Type B pancreatic cell (in vitro differentiated cells): Measurements from ENCODE around the gene TMEM234. TPM values are rescaled to one million over a fixed set of nuclear protein-coding genes. Genes with fewer than 3 reads are reported as not detected.

Experiments used
- DNase-seq: peaks from one replicate; pipeline ENCODE4 v3.0.0; 2021; ENCODE audit warnings: mixed read lengths; ENCODE audit not compliant: unreplicated experiment; ENCODE audit errors: extremely low spot score
- H3K27ac Mint-ChIP-seq: 2 replicates; pipeline ENCODE4 v1.8.0; 2021; ENCODE audit warnings: mild to moderate bottlenecking, mixed read lengths
- H3K27me3 Mint-ChIP-seq: 2 replicates; pipeline ENCODE4 v1.8.0; 2021; ENCODE audit warnings: mixed read lengths
- H3K36me3 Mint-ChIP-seq: 2 replicates; pipeline ENCODE4 v1.8.0; 2021; ENCODE audit warnings: mixed read lengths
- H3K4me1 Mint-ChIP-seq: one replicate; pipeline ENCODE4 v1.8.0; 2021; ENCODE audit warnings: mixed read lengths; ENCODE audit not compliant: unreplicated experiment
- H3K4me3 Mint-ChIP-seq: 2 replicates; pipeline ENCODE4 v1.8.0; 2021; ENCODE audit warnings: mild to moderate bottlenecking, mixed read lengths
- H3K9me3 Mint-ChIP-seq: 2 replicates; pipeline ENCODE4 v1.8.0; 2021; ENCODE audit warnings: mixed read lengths
- total RNA-seq: library from RNA; stranded (reverse); gene quantifications from 2 replicates; pipeline ENCODE4 v1.2.1, GENCODE V29; 2021; ENCODE audit warnings: low replicate concordance
- TF ChIP-seq, protein P1 (sequence below): fragments of 200-600 bp; sonication (generic); conservative IDR thresholded peaks from 2 replicates; pipeline ENCODE4 v1.5.0; 2021; ENCODE audit warnings: antibody characterized with exemption, mild to moderate bottlenecking

Gene TMEM234
- total RNA-seq, 1 donor from 2014 or later = 35.4 TPM

GRCh38 chr1:32208891-32209328, 13.2 kb downstream of the TMEM234 start, which contains the start of gene DCDC2B:
TSS of gene DCDC2B (plus strand) at chr1:32209089. CDS start at chr1:32209094, 5 bp downstream.
- no peaks in the 10 kb centered on the region for H3K36me3 Mint-ChIP-seq
- peak within 1 kb of the TSS; percentile 14 for H3K4me3 Mint-ChIP-seq
- peaks cover 8% of the 10 kb centered on the region for H3K4me1 Mint-ChIP-seq
- TF ChIP-seq, protein P1, sequence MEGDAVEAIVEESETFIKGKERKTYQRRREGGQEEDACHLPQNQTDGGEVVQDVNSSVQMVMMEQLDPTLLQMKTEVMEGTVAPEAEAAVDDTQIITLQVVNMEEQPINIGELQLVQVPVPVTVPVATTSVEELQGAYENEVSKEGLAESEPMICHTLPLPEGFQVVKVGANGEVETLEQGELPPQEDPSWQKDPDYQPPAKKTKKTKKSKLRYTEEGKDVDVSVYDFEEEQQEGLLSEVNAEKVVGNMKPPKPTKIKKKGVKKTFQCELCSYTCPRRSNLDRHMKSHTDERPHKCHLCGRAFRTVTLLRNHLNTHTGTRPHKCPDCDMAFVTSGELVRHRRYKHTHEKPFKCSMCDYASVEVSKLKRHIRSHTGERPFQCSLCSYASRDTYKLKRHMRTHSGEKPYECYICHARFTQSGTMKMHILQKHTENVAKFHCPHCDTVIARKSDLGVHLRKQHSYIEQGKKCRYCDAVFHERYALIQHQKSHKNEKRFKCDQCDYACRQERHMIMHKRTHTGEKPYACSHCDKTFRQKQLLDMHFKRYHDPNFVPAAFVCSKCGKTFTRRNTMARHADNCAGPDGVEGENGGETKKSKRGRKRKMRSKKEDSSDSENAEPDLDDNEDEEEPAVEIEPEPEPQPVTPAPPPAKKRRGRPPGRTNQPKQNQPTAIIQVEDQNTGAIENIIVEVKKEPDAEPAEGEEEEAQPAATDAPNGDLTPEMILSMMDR = no peak
- DNase-seq = no peak
- H3K27me3 Mint-ChIP-seq = no peaks in the 10 kb centered on the region
- H3K9me3 Mint-ChIP-seq = no peaks in the 10 kb centered on the region
- H3K27ac Mint-ChIP-seq = peak within 1 kb of the TSS; percentile 77

GRCh38 chr1:32208469-32208868, 13.7 kb downstream of the TMEM234 start:
- peaks cover 8% of the 10 kb centered on the region for H3K4me1 Mint-ChIP-seq
- peak overlapping the region; percentile 14 for H3K4me3 Mint-ChIP-seq
- H3K36me3 Mint-ChIP-seq = no peaks in the 10 kb centered on the region
- H3K9me3 Mint-ChIP-seq = no peaks in the 10 kb centered on the region
- DNase-seq = no peak
- TF ChIP-seq, protein P1 = no peak
- no peaks in the 10 kb centered on the region for H3K27me3 Mint-ChIP-seq
- peak overlapping the region; percentile 77 for H3K27ac Mint-ChIP-seq

GRCh38 chr1:32205401-32206370, 16.5 kb downstream of the TMEM234 start, which contains the start of gene IQCC:
TSS of gene IQCC (plus strand) at chr1:32205671. CDS start at chr1:32205682, 11 bp downstream.
- no peaks in the 10 kb centered on the region for H3K27me3 Mint-ChIP-seq
- no peaks in the 10 kb centered on the region for H3K36me3 Mint-ChIP-seq
- peaks cover 22% of the 10 kb centered on the region for H3K4me1 Mint-ChIP-seq
- H3K9me3 Mint-ChIP-seq = no peaks in the 10 kb centered on the region
- TF ChIP-seq, protein P1 = peak; percentile 1
- peak within 1 kb of the TSS; percentile 83 for H3K27ac Mint-ChIP-seq
- H3K4me3 Mint-ChIP-seq = peak within 1 kb of the TSS; percentile 92
- peak; percentile 89 for DNase-seq

DNA sequence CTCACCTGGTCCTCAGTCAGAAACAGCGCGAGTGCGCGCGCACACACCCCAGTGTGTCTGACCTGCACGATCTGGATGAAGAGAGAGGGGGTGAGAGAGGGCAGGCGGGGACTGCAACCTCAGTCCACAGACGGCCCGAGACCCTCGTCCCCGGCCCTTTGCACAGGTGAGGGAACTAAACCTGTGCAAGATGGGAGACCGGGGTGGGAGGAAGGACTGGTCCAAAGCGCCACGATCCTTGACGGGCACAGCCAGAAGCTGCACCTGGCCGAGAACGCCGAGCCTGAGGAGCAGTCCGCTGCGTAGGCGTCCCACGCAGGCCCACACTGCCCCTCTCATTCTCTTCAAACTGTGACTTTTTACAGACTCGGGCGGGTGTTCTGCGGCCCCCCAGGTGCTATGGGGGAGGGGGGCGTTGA, 17.2 kb downstream of the TMEM234 start:
- TF ChIP-seq, protein P1 = no peak
- Mint-ChIP-seq H3K9me3 (no peaks in the 10 kb centered on the region), H3K27me3 (no peaks in the 10 kb centered on the region), H3K36me3 (no peaks in the 10 kb centered on the region), H3K4me3 (peak overlapping the region; percentile 92), H3K4me1 (peaks cover 26% of the 10 kb centered on the region), H3K27ac (peak overlapping the region; percentile 83)
- DNase-seq = no peak

DNA sequence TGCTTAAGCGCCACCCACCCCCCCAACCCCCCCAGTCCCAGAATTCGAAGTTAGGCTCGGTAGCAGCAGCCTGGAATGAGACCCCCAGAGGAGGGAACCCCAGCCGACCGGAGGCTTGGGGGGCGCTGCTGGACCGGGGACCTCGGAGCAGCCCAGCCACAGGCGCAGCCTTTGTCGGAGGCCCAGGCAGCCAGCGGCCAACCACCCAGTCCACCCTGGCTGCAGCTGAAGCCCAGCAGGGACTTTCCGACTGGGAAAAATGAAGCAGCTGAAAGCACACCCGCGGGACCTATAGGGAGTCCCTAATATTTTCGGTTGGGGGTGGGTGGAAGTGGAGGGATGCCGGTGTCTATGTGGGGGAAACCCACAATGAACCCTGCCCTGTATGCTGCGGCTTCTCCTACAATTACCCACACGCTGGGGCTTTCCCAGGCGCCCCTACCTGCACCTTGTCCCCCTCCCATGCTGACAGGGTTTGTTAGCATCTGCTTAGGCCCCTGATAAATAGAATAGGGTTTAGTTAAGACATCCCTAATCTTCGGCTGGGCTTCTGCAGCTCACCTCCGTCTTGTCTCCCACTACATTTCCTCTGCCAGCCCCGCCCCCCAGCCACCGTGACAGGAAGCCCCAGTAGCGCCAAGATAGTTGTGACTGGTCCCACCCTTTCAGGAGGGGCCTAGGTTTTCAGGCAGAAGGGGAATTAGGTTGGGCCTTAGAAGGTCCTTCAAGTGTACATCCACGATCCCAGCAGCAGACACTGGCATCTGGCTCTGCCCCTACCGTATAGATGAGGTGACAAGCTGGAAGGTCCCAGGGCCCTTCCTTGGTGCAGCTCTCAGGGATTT, 20.9 kb downstream of the TMEM234 start:
- H3K27me3 Mint-ChIP-seq = no peaks in the 10 kb centered on the region
- H3K27ac Mint-ChIP-seq = peak overlapping the region; percentile 90
- H3K4me3 Mint-ChIP-seq = peak overlapping the region; percentile 93
- H3K4me1 Mint-ChIP-seq = peaks cover 33% of the 10 kb centered on the region
- no peak for DNase-seq
- TF ChIP-seq, protein P1 = no peak
- H3K9me3 Mint-ChIP-seq = no peaks in the 10 kb centered on the region
- H3K36me3 Mint-ChIP-seq = peaks cover 3% of the 10 kb centered on the region
